Measurements from ENCODE around the gene CD82. TPM values are rescaled to one million over a fixed set of nuclear protein-coding genes. Genes with fewer than 3 reads are reported as not detected.

The CD82 gene
- 10 to 100 TPM; 11.6 to 42.1 (median 13.0) TPM for total RNA-seq
- 53.4 TPM for total RNA-seq (2013)

- Mint-ChIP-seq H3K4me1 (peaks cover 24 to 54% of the 10 kb centered on the region in 2 donors), H3K36me3 (no peaks in the 10 kb centered on the region), H3K9me3 (no peaks in the 10 kb centered on the region), H3K27me3 (ENCODE audit: low read depth in 2 of 2) (peaks cover 0 to 5% of the 10 kb centered on the region in 2 donors), H3K4me3 (peak within 1 kb of the TSS; percentile 82), H3K27ac (peak within 1 kb of the TSS; percentile 23 to 87)
- ATAC-seq: peak; percentile 80 to 91 (median 86)
- peaks cover 58% of the 10 kb centered on the region for H3K4me1 ChIP-seq (ENCODE audit: control insufficient read depth, insufficient read depth, low read length)
- peak within 1 kb of the TSS; percentile 73 for H3K4me3 ChIP-seq (ENCODE audit: low read length)
- H3K9me3 ChIP-seq (ENCODE audit: control insufficient read depth, insufficient read depth, low read length): no peaks in the 10 kb centered on the region
- DNase-seq: peak; percentile 92 to 97
- intact Hi-C loops (cut with micrococcal nuclease): loop anchor here (5.0 kb wide), 1 partner anchor 297 kb away; no protein-coding TSS in a partner anchor
- H3K27me3 ChIP-seq (ENCODE audit: control insufficient read depth, insufficient read depth, low read length): no peaks in the 10 kb centered on the region
- H3K27ac ChIP-seq (ENCODE audit: low read length): peak within 1 kb of the TSS; percentile 39
- WGBS (ENCODE audit: insufficient coverage): under 1% methylated on average over 64 of the region's 64 CpGs
- no peak for TF ChIP-seq CTCF (IDR thresholded peaks at IDR 0.05)
- no peaks in the 10 kb centered on the region for H3K36me3 ChIP-seq (ENCODE audit: control insufficient read depth, insufficient read depth, low read length)
Measured at GRCh38 chr11:44565211-44565952, at the start of gene CD82. TSS of gene CD82 (plus strand) at chr11:44565663. CDS start at chr11:44594663, 29,000 bp downstream.

- peaks cover 16 to 23% of the 10 kb centered on the region in 2 donors for H3K27me3 Mint-ChIP-seq (ENCODE audit: low read depth in 2 of 2)
- H3K36me3 Mint-ChIP-seq: no peaks in the 10 kb centered on the region
- no peak overlapping the region for H3K4me3 Mint-ChIP-seq
- DNase-seq: no peak
- H3K27me3 ChIP-seq (ENCODE audit: control insufficient read depth, insufficient read depth, low read length): no peaks in the 10 kb centered on the region
- H3K9me3 ChIP-seq (ENCODE audit: control insufficient read depth, insufficient read depth, low read length): no peaks in the 10 kb centered on the region
- H3K9me3 Mint-ChIP-seq: no peaks in the 10 kb centered on the region
- intact Hi-C loops (cut with micrococcal nuclease): no loop called here
- H3K27ac Mint-ChIP-seq: no peak overlapping the region
- WGBS (ENCODE audit: insufficient coverage): 73% methylated on average over 3 of the region's 5 CpGs
- H3K4me1 ChIP-seq (ENCODE audit: control insufficient read depth, insufficient read depth, low read length): no peaks in the 10 kb centered on the region
- H3K4me3 ChIP-seq (ENCODE audit: low read length): no peak overlapping the region
- H3K36me3 ChIP-seq (ENCODE audit: control insufficient read depth, insufficient read depth, low read length): no peaks in the 10 kb centered on the region
- TF ChIP-seq CTCF (IDR thresholded peaks at IDR 0.05): no peak
- no peak overlapping the region for H3K27ac ChIP-seq (ENCODE audit: low read length)
- no peak for ATAC-seq
- no peaks in the 10 kb centered on the region for H3K4me1 Mint-ChIP-seq
Measured at GRCh38 chr11:44516688-44517507, 48.6 kb upstream of the CD82 start.

GRCh38 chr11:44517541-44517940 lies 47.9 kb upstream of the CD82 start:
- H3K27ac Mint-ChIP-seq: no peak overlapping the region
- H3K4me1 Mint-ChIP-seq: no peaks in the 10 kb centered on the region
- 84% methylated on average over 2 of the region's 2 CpGs for WGBS (ENCODE audit: insufficient coverage)
- H3K9me3 Mint-ChIP-seq: no peaks in the 10 kb centered on the region
- ATAC-seq: no peak
- no peak overlapping the region for H3K27ac ChIP-seq (ENCODE audit: low read length)
- H3K9me3 ChIP-seq (ENCODE audit: control insufficient read depth, insufficient read depth, low read length): no peaks in the 10 kb centered on the region
- DNase-seq: no peak
- H3K27me3 ChIP-seq (ENCODE audit: control insufficient read depth, insufficient read depth, low read length): no peaks in the 10 kb centered on the region
- no peaks in the 10 kb centered on the region for H3K36me3 ChIP-seq (ENCODE audit: control insufficient read depth, insufficient read depth, low read length)
- intact Hi-C loops (cut with micrococcal nuclease): no loop called here
- peaks cover 16 to 28% of the 10 kb centered on the region in 2 donors for H3K27me3 Mint-ChIP-seq (ENCODE audit: low read depth in 2 of 2)
- no peaks in the 10 kb centered on the region for H3K36me3 Mint-ChIP-seq
- no peak overlapping the region for H3K4me3 Mint-ChIP-seq
- TF ChIP-seq CTCF (IDR thresholded peaks at IDR 0.05): no peak
- H3K4me3 ChIP-seq (ENCODE audit: low read length): no peak overlapping the region
- no peaks in the 10 kb centered on the region for H3K4me1 ChIP-seq (ENCODE audit: control insufficient read depth, insufficient read depth, low read length)

Measured in natural killer cell (primary cell).